Eye (tissue), 1 donor: Measurements from ENCODE around the gene DHRS1.

Experiments
- DNase-seq: peaks from one replicate; pipeline ENCODE4 v3.0.0-alpha.2; 2015

DHRS1 gene

DNA sequence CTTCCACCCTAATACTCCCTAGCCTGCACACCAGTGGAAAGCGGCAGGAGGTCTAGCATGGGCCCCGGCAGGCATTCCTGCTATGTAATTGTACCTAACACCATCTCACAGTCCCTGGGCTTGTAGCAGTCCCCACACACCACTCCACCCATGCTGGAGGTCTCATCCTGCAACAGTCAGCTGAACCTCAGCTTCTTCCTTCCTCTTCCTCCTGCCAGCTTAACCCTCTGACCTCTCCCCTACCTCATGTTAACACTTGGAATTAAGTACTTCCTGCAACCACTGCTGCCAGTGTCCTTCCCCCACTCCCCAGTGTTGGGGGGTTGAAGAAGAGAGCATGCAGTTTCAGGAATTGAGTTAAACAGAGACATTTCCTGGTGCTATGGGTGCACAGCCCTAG, 27.7 kb upstream of the DHRS1 start:
- DNase-seq: no peak

DNA sequence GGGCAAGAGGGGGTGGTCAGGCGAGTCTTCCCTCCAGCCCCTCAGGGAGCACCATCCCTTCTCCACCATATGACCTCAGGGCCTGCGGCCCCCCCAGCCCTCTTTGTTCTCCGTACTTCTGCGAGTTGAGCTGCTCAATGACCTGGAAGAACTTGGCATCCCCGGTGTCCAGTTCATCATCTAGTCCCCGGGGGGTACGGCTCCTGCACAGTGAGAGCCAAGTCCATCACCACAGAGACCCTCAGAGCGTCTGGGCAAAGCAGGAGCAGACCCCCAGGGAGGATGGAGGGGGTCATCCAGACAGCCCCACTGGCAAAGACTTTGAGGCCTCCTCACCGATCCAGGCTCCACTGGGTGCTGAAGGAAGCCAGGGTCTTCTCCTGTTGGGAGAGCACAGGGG, 26.4 kb upstream of the DHRS1 start:
- peak; percentile 29 for DNase-seq

DNA sequence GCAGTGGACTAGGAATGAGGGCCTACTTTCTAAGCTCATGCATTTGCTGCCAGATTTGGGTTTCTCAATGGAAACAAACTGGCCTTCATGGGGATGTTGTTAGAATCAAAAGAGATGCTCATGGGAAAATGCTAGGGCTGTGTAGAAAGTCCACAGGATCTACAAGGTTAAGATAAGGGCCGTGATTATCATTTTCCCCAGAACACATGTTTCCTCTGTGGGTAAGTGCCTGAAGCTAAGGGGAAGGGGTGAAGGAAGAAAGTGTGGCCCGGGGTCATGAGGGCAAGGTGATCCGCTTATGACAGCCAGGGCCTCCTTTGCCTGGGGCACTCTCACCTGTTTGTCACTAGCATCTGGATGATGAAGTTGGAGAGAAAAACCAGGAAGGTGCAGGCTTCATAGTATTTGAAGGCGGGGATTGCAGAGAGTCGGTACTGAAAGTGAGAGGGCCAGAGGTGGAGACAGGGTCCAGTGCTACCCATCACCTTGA, 25.5 kb upstream of the DHRS1 start:
- DNase-seq: no peak

DNA sequence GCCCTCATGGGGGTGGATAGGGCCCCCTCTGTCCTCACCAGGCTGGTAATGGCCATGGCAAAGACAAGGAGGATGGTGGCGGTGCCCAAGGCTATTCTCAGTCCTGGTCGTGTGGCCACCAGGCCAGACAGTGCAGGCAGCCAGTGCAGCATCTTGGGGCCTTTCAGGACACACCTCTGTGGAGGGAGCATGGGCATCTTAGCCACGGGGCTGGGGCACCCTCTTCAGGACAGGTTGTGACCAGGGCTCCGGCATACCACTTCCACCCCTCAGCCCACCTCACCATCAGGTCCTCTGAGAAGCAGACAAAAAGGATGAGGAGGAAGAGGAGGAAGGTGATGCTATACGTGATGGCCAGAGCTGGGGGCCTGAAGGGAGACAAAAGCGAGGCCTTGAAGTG, 24.4 kb upstream of the DHRS1 start:
- no peak for DNase-seq

DNA sequence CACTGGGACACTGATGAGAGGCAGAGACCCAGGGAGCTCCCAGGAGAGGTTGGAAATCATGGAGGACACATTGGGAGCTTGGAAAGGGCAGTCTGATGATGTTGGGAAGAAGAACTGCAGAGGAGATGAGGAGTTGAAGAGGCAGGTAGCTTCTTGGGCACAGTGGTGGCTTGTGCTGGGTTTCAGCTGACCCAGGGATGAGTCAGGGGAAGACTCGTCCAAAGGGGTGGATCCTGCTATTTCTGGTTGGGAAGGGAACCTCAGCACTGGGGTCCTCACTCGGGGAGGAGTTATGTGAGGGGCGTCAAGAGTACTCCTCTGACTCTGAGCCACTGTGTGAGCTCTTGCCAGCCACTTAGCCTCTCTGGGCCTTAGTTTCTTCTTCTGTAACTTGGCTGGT, 23.8 kb upstream of the DHRS1 start:
- no peak for DNase-seq

DNA sequence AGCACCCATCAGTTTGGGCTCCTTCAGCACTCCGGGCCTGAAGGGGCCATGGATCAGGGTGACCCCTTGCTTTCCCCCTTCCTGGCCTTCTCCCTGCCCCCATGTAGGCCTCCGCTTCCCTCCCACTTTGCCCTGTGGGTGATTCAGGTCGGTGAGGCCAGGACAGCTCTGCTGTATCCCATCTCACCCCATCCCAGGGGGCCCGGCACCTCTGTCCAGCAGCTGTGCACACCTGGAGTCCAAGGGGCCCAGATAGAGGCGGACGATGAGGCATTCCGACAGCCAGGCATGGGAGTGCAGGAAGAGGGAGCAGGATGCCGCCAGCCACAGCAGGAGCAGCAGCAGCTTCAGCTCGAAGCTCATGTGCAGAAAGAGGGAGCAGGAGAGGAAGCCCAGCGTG, 23.1 kb upstream of the DHRS1 start:
- DNase-seq: no peak

DNA sequence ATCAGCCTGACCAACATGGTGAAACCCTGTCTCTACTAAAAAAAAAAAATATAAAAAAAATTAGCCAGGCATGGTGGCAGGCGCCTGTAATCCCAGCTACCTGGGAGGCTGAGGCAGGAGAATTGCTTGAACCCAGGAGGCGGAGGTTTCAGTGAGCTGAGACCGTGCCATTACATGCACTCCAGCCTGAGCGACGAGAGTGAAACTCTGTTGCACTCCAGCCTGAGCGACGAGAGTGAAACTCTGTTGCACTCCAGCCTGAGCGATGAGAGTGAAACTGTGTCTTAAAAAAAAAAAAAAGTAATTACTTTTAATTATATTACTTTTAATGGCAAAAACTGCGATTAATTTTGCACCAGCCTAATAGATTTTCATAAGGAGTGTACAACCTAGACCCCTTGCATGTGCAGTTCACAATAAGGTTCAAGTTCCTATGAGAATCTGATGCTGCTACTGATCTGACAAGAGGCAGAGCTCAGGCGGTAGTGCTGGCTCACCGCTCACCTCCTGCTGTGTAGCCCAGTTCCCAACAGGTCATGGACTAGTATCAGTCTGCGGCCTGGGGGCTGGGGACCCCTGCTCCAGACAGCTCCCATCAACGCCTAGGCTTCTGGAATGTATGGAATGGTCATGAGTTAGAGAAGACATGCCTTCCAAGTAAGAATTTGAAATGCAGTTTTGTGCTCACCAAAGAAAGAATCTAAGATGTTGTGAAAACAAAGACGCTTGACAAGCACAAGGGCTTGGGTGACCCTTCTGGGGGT, 21.8 kb upstream of the DHRS1 start:
- no peak for DNase-seq

DNA sequence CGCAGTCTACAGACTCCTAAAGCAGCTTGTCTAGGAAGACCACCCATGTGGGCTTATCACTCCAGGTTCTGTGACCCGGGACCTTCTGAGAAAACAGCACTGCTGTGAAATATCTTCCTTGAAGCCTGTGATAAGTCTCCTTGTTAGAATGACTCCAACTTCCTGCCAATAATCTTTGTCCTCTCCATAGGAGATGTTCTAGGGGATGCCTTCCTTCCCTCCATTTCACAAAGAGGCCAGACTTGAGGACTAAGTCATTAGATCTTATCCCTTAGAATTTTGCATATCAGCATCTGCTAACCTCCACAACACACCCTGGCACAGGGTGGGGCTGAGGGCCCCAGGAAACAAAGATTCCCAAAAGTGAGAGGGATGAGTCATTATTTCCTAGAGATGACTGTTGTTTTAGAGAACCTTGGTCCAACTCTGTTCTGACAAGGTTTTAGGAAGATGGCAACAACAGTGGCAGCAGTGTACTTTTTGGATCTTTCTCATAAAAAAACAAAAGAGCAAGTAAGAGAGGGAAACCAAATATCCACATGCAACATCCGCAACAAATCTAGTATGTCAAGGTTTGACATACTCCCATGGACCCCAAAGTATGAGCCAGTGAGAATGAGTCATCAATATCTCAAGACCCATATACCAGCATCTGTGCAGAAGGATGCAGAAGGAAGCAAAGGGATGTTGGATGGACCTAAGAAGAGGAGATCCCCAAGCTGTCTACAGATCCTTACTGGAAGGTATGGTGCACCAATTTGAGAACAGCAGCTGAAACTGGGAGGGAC, 17.8 kb upstream of the DHRS1 start:
- DNase-seq: no peak

DNA sequence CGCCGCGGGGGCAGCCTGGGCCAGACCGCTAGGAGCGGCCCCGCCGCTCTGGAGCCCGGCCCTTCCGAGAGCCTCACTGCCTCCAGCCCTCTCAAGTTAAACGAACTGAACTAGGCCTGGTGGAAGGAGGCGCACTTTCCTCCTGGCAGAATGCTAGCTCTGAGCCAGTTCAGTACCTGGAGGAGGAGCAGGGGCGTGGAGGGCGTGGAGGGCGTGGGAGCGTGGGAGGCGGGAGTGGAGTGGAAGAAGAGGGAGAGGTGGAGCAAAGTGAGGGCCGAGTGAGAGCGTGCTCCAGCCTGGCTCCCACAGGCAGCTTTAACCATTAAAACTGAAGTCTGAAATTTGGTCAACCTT, 17.0 kb upstream of the DHRS1 start:
- DNase-seq: no peak

DNA sequence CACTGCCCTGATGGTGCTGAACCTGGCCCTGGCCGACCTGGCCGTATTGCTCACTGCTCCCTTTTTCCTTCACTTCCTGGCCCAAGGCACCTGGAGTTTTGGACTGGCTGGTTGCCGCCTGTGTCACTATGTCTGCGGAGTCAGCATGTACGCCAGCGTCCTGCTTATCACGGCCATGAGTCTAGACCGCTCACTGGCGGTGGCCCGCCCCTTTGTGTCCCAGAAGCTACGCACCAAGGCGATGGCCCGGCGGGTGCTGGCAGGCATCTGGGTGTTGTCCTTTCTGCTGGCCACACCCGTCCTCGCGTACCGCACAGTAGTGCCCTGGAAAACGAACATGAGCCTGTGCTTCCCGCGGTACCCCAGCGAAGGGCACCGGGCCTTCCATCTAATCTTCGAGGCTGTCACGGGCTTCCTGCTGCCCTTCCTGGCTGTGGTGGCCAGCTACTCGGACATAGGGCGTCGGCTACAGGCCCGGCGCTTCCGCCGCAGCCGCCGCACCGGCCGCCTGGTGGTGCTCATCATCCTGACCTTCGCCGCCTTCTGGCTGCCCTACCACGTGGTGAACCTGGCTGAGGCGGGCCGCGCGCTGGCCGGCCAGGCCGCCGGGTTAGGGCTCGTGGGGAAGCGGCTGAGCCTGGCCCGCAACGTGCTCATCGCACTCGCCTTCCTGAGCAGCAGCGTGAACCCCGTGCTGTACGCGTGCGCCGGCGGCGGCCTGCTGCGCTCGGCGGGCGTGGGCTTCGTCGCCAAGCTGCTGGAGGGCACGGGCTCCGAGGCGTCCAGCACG, 16.4 kb upstream of the DHRS1 start:
- DNase-seq: peak; percentile 57

DNA sequence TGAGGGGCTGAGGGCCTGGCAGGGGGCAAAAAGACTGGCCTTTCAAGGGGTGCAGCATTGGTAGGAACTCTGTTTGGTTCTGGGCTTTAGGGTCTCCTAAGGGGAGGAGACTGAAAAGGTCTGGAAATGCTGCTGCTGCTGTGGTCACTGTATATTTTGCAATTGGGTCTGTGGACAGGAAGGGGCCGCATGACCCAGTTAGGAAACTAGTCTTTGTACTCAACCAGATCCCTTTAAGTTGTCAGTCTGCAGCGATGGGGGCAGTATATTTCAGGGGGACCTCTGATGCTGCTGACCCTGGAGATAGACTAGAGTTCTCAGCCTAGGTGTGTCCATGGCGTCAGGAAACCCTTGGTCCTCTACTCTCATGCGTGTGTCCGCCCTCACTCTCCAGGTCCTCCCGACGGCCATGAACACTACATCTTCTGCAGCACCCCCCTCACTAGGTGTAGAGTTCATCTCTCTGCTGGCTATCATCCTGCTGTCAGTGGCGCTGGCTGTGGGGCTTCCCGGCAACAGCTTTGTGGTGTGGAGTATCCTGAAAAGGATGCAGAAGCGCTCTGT, 15.7 kb upstream of the DHRS1 start:
- no peak for DNase-seq

DNA sequence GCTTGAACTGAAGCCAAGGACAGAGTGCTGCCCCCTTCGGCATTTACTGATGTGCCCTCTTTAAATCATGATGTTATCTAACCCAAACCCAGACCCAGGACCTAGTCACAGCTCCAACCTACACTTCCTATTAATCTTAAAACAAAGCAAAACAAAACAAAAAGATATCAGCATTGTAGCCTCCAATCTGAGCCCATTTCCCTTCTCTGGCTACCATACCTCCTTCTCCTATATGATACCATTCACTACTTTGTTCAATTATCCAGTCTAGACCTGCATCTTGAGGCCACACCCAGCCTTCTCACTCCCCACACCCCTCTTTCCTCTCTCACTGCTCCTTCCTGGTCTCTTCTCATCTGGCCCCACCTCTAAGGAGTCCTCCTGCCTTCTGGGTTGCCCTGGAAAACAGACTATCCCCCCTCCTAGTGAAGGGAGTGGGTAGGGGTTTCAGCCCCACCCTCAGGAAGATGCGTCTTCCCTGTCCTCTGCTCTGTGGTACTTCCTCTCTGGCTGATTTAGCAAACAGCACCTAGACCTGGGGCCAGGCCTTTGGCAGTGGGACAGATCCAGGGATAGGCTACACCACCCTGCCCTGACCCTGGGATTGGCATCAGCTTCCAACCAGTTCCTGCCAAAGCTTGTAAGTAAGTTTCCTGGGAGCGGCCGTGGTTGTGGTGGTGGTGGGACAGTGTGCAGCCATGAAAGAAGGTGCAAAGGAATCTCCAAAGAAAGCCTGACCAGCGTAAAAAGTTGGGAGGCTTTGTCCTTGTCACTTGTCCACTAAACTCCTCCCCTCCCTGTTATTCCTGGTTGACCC, 15.0 kb upstream of the DHRS1 start:
- no peak for DNase-seq

DNA sequence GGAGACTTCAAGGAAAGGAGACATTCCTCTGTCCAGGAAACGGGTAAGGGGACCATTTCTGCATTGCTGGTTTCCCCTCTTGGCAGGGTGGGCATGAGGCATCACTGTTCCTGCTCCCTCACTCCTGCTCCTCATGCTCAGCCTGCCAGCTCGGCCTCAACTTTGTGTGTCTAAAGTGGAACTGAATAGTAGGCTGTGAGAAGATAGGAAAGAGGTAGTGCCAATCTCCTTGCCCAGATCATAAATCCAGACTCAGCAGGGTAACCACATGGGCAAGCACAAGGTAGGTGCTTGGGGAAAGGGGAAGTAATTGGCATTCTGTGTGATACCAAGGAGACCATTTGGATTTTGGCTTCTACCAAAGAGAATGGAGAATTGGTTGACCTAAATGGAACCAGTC, 14.3 kb upstream of the DHRS1 start:
- no peak for DNase-seq

DNA sequence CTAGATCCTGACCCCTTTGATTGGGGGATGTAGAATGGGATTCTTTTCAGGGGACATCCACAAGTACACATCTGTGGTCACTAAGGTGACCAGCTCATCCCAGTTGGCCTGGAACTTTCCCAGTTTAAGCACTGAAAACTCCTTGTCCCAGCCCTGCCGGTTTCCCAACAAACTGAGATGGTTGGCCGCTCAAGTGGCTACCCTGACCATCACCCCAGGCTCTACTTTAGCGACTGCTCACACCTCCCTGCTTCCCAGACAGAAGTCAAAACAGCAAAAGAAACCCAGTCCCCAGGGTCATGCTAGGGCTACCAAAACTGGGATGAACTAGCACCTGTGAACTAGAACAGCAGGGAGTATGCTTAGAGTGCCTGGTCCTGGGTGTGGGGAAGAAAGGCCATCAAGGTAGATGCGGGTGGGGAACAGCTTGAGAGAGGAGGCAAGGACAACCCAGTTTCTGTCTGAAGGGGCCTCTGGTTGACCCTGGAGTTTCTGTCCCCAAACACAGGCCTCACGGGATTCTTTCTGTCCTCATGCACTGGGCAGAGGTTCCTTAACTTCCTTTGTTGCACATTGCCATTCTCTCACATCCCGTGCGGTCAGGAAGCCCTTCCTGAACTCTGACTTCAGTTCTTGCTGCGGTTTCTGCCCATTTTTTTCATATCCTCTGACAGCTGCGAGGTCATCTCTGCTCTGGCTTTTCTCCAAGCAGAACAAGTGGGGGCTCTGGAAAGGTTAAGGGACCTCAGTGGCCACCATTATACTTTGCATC, 13.3 kb upstream of the DHRS1 start:
- DNase-seq: no peak

DNA sequence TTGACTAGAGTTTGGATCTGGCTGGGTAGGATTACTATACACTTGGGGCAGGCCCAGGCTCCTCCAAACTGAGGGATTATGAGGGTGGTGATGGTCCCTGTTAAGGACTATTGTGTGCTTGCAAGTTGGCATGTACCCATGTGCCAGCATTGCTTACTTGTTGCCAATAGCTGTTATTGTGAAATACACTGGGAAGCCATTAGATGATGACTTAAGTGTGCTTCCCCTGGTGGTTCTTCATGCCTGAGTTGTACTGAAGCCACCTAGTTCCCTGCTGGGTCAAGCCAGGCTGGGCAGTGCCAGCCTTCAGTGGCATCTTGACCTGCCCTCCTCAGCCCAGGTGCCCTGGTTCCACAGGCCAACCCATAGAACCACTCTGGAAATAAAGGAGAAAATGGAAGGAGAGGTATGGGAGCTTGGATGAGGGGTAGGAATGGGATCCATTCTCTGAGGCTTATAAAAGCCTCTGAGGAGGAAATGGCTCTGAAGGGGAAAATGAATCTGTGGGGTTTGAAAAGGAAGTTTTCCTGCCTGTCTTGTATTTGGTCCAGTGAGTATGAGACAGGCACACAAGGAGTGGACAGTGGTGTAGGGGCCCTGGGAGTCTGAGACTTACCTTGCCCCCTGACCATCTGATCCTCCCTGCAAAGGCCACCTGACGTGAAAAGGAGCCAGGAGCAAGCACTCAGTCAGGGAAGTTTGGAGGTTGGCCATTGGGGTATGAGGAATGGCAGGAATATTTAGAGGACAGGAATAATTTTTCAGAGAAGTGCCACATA, 12.4 kb upstream of the DHRS1 start:
- DNase-seq: no peak

DNA sequence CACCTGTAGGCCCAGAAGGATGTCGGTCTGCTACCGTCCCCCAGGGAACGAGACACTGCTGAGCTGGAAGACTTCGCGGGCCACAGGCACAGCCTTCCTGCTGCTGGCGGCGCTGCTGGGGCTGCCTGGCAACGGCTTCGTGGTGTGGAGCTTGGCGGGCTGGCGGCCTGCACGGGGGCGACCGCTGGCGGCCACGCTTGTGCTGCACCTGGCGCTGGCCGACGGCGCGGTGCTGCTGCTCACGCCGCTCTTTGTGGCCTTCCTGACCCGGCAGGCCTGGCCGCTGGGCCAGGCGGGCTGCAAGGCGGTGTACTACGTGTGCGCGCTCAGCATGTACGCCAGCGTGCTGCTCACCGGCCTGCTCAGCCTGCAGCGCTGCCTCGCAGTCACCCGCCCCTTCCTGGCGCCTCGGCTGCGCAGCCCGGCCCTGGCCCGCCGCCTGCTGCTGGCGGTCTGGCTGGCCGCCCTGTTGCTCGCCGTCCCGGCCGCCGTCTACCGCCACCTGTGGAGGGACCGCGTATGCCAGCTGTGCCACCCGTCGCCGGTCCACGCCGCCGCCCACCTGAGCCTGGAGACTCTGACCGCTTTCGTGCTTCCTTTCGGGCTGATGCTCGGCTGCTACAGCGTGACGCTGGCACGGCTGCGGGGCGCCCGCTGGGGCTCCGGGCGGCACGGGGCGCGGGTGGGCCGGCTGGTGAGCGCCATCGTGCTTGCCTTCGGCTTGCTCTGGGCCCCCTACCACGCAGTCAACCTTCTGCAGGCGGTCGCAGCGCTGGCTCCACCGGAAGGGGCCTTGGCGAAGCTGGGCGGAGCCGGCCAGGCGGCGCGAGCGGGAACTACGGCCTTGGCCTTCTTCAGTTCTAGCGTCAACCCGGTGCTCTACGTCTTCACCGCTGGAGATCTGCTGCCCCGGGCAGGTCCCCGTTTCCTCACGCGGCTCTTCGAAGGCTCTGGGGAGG, 11.3 kb upstream of the DHRS1 start, which contains the start of gene LTB4R:
Gene LTB4R (plus strand): TSS at position 857 of the 959 bp plus-strand sequence. CDS start 4,150 bp downstream, outside the sequence.
- peak; percentile 90 for DNase-seq

DNA sequence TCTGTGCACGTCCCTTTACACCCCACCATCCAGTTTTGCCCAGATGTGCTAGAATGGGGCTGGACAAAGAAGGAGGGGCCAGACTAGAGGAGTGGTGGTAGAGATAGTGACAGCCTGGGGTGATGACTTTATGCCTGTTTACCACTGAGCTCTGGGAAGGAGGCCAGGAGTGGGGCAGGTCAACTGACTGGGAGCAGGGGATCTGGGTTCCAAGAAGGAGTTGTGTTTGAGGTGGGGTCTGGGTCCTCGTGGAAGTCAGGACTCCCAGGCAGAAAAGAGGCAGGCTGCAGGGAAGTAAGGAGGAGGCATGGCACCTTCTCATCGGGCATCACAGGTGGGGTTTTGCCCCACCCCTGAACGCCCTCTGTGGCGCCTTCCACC, 10.7 kb upstream of the DHRS1 start:
- DNase-seq: no peak

DNA sequence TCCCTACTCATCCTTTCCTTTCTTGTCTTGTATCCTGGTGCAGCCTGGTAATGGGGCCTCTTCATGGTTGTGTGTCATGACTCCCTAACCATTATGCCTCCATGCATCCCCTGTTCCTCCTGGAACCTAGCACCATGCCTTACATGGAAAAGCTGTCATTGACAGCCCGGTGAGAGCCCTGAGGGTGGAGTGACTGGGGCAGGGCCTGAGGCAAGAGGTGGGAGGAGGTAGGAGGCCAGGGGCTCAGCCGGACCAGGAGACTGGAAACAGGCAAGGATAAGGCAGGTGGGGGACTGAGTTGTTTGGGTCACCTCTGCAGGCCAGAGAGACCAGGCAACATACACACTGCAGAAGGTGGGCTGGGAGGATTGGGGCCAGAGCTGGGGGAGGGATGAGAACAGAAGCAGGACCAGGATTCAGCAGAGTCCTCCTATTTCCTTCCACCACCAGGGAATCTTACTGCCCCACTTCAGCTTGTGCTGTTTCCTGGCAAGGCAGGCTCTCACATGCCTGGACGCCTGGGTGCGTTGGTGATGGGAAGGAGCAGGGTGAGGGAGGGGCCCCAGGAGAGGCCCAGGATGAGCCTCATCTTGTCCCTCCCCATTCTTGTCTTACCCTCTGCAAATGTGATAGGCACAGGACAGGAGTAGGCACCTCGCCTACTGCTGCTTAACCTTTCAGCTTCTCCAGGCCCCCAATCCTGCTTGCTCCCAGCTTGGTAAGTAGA, 10.1 kb upstream of the DHRS1 start, which contains the start of gene LTB4R2:
Gene LTB4R2 (plus strand): TSS at position 603 of the 727 bp plus-strand sequence. CDS start 525 bp downstream, outside the sequence.
- no peak for DNase-seq
